HepG2 (cell line): ENCODE data around the gene SNX15. TPM values are rescaled to one million over a fixed set of nuclear protein-coding genes. Genes with fewer than 3 reads are reported as not detected.

Experiments used
- CREBL2 ChIP-seq: sonication (generic); formaldehyde crosslinking; IDR thresholded peaks from 2 replicates; pipeline ENCODE4 v1.8.1; 2023; ENCODE audit warnings: missing genetic modification reagents, mild to moderate bottlenecking, borderline replicate concordance
- ELF3 ChIP-seq: IDR thresholded peaks from 2 replicates; pipeline ENCODE4 v1.6.1; 2016; ENCODE audit warnings: missing genetic modification reagents, missing compliant biosample characterization
- HNRNPK ChIP-seq: fragments of 200-400 bp; formaldehyde crosslinking; IDR thresholded peaks from 2 replicates; pipeline ENCODE4 v1.6.1; 2018; ENCODE audit warnings: low read length, low read depth, moderate library complexity, mild to moderate bottlenecking; ENCODE audit not compliant: poor library complexity, severe bottlenecking
- KDM2A ChIP-seq: sonication (generic); formaldehyde crosslinking; IDR thresholded peaks from 2 replicates; pipeline ENCODE4 v1.4.0; 2020; ENCODE audit warnings: low read depth, missing genetic modification reagents, borderline replicate concordance
- NFKB2 ChIP-seq: sonication (generic); formaldehyde crosslinking; IDR thresholded peaks from 2 replicates; pipeline ENCODE4 v1.4.0; 2020; ENCODE audit warnings: missing genetic modification reagents, borderline replicate concordance
- PTBP1 ChIP-seq: fragments of 200-400 bp; formaldehyde crosslinking; IDR thresholded peaks from 2 replicates; pipeline ENCODE4 v1.6.1; 2018; ENCODE audit warnings: low read length, low read depth; ENCODE audit not compliant: poor library complexity, severe bottlenecking
- TRIM24 ChIP-seq: sonication (generic); formaldehyde crosslinking; IDR thresholded peaks from 2 replicates; pipeline ENCODE4 v1.8.0; 2022; ENCODE audit warnings: mild to moderate bottlenecking, missing genetic modification reagents
- ZNF274 ChIP-seq: sonication (generic); formaldehyde crosslinking; IDR thresholded peaks from 2 replicates; pipeline ENCODE4 v1.5.1; 2020; ENCODE audit warnings: mild to moderate bottlenecking, missing genetic modification reagents
- ZNF331 ChIP-seq: sonication (generic); formaldehyde crosslinking; IDR thresholded peaks from 2 replicates; pipeline ENCODE4 v1.4.0; 2020; ENCODE audit warnings: missing genetic modification reagents
- ZNF354B ChIP-seq: sonication (generic); formaldehyde crosslinking; IDR thresholded peaks from 2 replicates; pipeline ENCODE4 v1.8.0; 2022; ENCODE audit warnings: mild to moderate bottlenecking, missing genetic modification reagents
- ZNF362 ChIP-seq: sonication (generic); formaldehyde crosslinking; IDR thresholded peaks from 2 replicates; pipeline ENCODE4 v1.4.0; 2020; ENCODE audit warnings: missing genetic modification reagents, mild to moderate bottlenecking, borderline replicate concordance
- ZNF563 ChIP-seq: sonication (generic); formaldehyde crosslinking; IDR thresholded peaks from 2 replicates; pipeline ENCODE4 v1.8.0; 2022; ENCODE audit warnings: mild to moderate bottlenecking, moderate library complexity, missing genetic modification reagents
- ZNF782 ChIP-seq: sonication (generic); formaldehyde crosslinking; IDR thresholded peaks from 2 replicates; pipeline ENCODE4 v1.4.0; 2020; ENCODE audit warnings: missing genetic modification reagents, mild to moderate bottlenecking, borderline replicate concordance
- ZNF841 ChIP-seq: sonication (generic); formaldehyde crosslinking; IDR thresholded peaks from 2 replicates; pipeline ENCODE4 v1.8.1; 2023; ENCODE audit warnings: missing genetic modification reagents, borderline replicate concordance
- polyA plus RNA-seq, 8 experiments: library from polyadenylated mRNA; depleted of rRNA in 3 of 8; stranded (reverse) in 7 of 8; unstranded in 1 of 8; fragments of >200 nt; fragmentation: Illumina TruSeq in 4 of 8; extraction: Trizol in 4 of 8; gene quantifications; 2 replicates each; pipeline versions ENCODE4 v1.2.1 to v1.2.3, GENCODE V29; 2011 to 2016; ENCODE audit warnings: low read depth in 4 of 8, missing spikeins in 1 of 8, mixed read lengths in 1 of 8; ENCODE audit not compliant: insufficient read depth in 1 of 8
- total RNA-seq, 5 experiments: library from RNA; depleted of rRNA; stranded (reverse); fragments of >200 nt; fragmentation: Illumina TruSeq; extraction: Trizol; gene quantifications; 2 replicates each; pipeline ENCODE4 v1.2.3, GENCODE V29; 2016; ENCODE audit warnings: low read depth in 1 of 5
- TF ChIP-seq, protein P1 (sequence below): sonication (generic); formaldehyde crosslinking; IDR thresholded peaks from 2 replicates; pipeline ENCODE4 v1.4.0; 2020; ENCODE audit warnings: mild to moderate bottlenecking, missing genetic modification reagents
- TF ChIP-seq, protein P2 (sequence below): IDR thresholded peaks from 2 replicates; pipeline ENCODE4 v1.6.1; 2016; ENCODE audit warnings: mild to moderate bottlenecking
- TF ChIP-seq, protein P3 (sequence below): sonication (generic); formaldehyde crosslinking; IDR thresholded peaks from 2 replicates; pipeline ENCODE4 v1.5.0; 2020; ENCODE audit warnings: missing genetic modification reagents, mild to moderate bottlenecking, borderline replicate concordance
- TF ChIP-seq, protein P4 (sequence below): sonication (generic); formaldehyde crosslinking; IDR thresholded peaks from 2 replicates; pipeline ENCODE4 v1.5.0; 2020; ENCODE audit warnings: missing genetic modification reagents, mild to moderate bottlenecking, borderline replicate concordance
- TF ChIP-seq, protein P5 (sequence below): sonication (generic); formaldehyde crosslinking; conservative IDR thresholded peaks from 2 replicates; pipeline ENCODE4 v1.4.0; 2020; ENCODE audit warnings: missing genetic modification reagents
- TF ChIP-seq, protein P6 (sequence below): sonication (generic); formaldehyde crosslinking; IDR thresholded peaks from 2 replicates; pipeline ENCODE4 v1.4.0; 2020; ENCODE audit warnings: mild to moderate bottlenecking, missing genetic modification reagents

Gene SNX15
- total and polyA plus RNA-seq, 2 of the 13 experiments (the other 11 are each of a cell fraction or from before 2014, with no cell fraction given), result 19.1 to 22.6 TPM

GRCh38 chr11:65013130-65013887, 13.9 kb upstream of the SNX15 start (continued):
- TF ChIP-seq, protein P1, sequence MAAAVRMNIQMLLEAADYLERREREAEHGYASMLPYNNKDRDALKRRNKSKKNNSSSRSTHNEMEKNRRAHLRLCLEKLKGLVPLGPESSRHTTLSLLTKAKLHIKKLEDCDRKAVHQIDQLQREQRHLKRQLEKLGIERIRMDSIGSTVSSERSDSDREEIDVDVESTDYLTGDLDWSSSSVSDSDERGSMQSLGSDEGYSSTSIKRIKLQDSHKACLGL (CRISPR knock-in tag), result no peak; the same call in 1 of the 2 replicates
- TF ChIP-seq ZNF274 (CRISPR knock-in tag), result no peak
- TF ChIP-seq CREBL2, result no peak
- TF ChIP-seq, protein P2, sequence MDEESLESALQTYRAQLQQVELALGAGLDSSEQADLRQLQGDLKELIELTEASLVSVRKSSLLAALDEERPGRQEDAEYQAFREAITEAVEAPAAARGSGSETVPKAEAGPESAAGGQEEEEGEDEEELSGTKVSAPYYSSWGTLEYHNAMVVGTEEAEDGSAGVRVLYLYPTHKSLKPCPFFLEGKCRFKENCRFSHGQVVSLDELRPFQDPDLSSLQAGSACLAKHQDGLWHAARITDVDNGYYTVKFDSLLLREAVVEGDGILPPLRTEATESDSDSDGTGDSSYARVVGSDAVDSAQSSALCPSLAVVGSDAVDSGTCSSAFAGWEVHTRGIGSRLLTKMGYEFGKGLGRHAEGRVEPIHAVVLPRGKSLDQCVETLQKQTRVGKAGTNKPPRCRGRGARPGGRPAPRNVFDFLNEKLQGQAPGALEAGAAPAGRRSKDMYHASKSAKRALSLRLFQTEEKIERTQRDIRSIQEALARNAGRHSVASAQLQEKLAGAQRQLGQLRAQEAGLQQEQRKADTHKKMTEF (CRISPR knock-in tag), result no peak
- no peak for TF ChIP-seq HNRNPK
- TF ChIP-seq, protein P3, sequence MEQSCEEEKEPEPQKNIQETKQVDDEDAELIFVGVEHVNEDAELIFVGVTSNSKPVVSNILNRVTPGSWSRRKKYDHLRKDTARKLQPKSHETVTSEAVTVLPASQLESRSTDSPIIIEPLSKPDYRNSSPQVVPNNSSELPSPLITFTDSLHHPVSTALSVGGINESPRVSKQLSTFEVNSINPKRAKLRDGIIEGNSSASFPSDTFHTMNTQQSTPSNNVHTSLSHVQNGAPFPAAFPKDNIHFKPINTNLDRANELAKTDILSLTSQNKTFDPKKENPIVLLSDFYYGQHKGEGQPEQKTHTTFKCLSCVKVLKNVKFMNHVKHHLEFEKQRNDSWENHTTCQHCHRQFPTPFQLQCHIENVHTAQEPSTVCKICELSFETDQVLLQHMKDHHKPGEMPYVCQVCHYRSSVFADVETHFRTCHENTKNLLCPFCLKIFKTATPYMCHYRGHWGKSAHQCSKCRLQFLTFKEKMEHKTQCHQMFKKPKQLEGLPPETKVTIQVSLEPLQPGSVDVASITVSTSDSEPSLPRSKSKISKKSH, result no peak
- no peak for TF ChIP-seq TRIM24 (CRISPR knock-in tag)
- TF ChIP-seq, protein P4, sequence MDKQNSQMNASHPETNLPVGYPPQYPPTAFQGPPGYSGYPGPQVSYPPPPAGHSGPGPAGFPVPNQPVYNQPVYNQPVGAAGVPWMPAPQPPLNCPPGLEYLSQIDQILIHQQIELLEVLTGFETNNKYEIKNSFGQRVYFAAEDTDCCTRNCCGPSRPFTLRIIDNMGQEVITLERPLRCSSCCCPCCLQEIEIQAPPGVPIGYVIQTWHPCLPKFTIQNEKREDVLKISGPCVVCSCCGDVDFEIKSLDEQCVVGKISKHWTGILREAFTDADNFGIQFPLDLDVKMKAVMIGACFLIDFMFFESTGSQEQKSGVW (CRISPR knock-in tag), result no peak
- TF ChIP-seq, protein P5, sequence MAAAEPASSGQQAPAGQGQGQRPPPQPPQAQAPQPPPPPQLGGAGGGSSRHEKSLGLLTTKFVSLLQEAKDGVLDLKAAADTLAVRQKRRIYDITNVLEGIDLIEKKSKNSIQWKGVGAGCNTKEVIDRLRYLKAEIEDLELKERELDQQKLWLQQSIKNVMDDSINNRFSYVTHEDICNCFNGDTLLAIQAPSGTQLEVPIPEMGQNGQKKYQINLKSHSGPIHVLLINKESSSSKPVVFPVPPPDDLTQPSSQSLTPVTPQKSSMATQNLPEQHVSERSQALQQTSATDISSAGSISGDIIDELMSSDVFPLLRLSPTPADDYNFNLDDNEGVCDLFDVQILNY (CRISPR knock-in tag), result no peak
- TF ChIP-seq PTBP1, result no peak
- TF ChIP-seq ZNF782 (CRISPR knock-in tag), result no peak
- TF ChIP-seq, protein P6, sequence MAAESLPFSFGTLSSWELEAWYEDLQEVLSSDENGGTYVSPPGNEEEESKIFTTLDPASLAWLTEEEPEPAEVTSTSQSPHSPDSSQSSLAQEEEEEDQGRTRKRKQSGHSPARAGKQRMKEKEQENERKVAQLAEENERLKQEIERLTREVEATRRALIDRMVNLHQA (CRISPR knock-in tag), result no peak
- peak; percentile 22; the same call in 1 of the 2 replicates for TF ChIP-seq ELF3
- TF ChIP-seq NFKB2 (CRISPR knock-in tag), result no peak
- no peak for TF ChIP-seq ZNF362 (CRISPR knock-in tag)
- no peak for TF ChIP-seq ZNF841 (CRISPR knock-in tag)
- 0 out of 2 replicates have a peak, but pooled peaks have one; percentile 6 for TF ChIP-seq ZNF331
- peak; percentile 60; the same call in 1 of the 2 replicates for TF ChIP-seq ZNF563 (CRISPR knock-in tag)
- no peak for TF ChIP-seq ZNF354B (CRISPR knock-in tag)
- peak; percentile 54 for TF ChIP-seq KDM2A
